Thyroid gland (tissue), 4 donors: Measurements from ENCODE around the gene FOXL3.

Experiments used
- POLR2A ChIP-seq, 2 donors: fragments of 450-650 bp; IDR thresholded peaks; one replicate each; pipeline ENCODE4 v1.6.1; 2017; ENCODE audit warnings: antibody characterized with exemption in 2 of 2, mild to moderate bottlenecking in 2 of 2, moderate library complexity in 1 of 2
- TF ChIP-seq, protein P1 (sequence below), 6 experiments: fragments of 200-600 bp in 3 of 6; fragments of 450-650 bp in 3 of 6; sonication (generic) in 3 of 6; IDR thresholded peaks; one replicate each; pipeline ENCODE4 v1.5.1; 2016 to 2019; ENCODE audit warnings: antibody characterized with exemption in 6 of 6, mild to moderate bottlenecking in 2 of 6, inconsistent platforms in 1 of 6, moderate library complexity in 1 of 6

- TF ChIP-seq, protein P1, sequence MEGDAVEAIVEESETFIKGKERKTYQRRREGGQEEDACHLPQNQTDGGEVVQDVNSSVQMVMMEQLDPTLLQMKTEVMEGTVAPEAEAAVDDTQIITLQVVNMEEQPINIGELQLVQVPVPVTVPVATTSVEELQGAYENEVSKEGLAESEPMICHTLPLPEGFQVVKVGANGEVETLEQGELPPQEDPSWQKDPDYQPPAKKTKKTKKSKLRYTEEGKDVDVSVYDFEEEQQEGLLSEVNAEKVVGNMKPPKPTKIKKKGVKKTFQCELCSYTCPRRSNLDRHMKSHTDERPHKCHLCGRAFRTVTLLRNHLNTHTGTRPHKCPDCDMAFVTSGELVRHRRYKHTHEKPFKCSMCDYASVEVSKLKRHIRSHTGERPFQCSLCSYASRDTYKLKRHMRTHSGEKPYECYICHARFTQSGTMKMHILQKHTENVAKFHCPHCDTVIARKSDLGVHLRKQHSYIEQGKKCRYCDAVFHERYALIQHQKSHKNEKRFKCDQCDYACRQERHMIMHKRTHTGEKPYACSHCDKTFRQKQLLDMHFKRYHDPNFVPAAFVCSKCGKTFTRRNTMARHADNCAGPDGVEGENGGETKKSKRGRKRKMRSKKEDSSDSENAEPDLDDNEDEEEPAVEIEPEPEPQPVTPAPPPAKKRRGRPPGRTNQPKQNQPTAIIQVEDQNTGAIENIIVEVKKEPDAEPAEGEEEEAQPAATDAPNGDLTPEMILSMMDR (IDR thresholded peaks at IDR 0.05) = no peak
- TF ChIP-seq POLR2A (IDR thresholded peaks at IDR 0.05) = no peak
These were observed 25.7 kb downstream of the FOXL3 start for GRCh38 chr7:315516-316265.
